ENCODE measurements around the gene ATF7.

The ATF7 gene

GRCh38 chr12:53523131-53523530, 103.1 kb downstream of the ATF7 start:
- no peak overlapping the region for H3K4me3 ChIP-seq (ENCODE audit: low read depth, low read length)
- TF ChIP-seq, protein P1, sequence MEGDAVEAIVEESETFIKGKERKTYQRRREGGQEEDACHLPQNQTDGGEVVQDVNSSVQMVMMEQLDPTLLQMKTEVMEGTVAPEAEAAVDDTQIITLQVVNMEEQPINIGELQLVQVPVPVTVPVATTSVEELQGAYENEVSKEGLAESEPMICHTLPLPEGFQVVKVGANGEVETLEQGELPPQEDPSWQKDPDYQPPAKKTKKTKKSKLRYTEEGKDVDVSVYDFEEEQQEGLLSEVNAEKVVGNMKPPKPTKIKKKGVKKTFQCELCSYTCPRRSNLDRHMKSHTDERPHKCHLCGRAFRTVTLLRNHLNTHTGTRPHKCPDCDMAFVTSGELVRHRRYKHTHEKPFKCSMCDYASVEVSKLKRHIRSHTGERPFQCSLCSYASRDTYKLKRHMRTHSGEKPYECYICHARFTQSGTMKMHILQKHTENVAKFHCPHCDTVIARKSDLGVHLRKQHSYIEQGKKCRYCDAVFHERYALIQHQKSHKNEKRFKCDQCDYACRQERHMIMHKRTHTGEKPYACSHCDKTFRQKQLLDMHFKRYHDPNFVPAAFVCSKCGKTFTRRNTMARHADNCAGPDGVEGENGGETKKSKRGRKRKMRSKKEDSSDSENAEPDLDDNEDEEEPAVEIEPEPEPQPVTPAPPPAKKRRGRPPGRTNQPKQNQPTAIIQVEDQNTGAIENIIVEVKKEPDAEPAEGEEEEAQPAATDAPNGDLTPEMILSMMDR (IDR thresholded peaks at IDR 0.05; ENCODE audit: low read depth, low read length) = no peak

DNA sequence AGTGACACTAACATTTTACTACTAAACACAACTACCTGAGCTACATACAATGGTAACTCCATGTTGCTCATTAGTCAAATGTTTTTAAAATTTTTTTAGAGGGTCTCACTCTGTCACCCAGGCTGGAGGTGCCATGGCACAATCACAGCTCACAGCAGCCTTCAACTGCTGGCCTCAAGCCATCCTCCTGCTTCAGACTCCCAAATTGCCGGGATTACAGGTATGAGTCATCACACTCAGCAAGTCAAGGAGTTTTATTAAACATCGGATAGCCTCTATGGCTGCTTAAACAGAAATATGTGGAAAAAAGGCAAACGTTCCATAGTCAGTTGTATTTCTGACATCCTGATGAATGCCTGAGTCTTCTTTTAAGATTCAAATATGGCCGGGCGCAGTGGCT, 107.8 kb downstream of the ATF7 start:
- no peak overlapping the region for H3K4me3 ChIP-seq (ENCODE audit: low read depth, low read length)
- TF ChIP-seq, protein P1 (IDR thresholded peaks at IDR 0.05; ENCODE audit: low read depth, low read length) = no peak

DNA sequence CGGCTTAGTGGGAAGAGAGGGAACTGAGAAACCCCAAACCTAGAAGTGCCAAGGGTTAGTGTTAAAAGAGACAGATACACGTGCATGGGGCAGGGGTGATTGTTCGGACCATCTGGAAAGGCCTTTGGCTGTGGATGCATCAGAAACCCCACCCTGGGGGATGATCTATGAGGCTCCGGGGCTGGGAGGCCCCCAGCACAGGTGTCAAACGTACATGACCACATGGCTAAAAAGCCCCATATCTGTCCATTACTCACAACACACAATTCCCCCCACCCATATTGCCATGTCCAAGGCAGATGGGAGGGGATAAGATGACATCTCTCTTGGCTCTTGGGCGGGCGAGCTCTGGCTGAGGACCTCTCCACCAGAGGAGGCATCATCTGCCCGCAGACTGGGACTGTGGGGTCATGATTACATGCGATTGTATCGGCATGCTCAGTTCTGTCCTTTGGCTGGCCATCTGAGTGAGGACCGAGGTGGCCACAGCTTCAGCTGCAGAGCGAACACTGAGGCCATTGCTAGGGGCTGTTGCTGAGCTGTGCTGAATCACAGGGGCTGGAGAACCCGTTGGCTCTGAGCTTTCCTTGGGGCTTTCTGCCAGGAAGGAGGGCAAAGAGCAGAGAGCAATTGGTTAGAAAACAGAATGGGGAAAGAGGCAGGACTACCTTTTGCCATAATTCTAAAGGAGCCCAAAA, 109.3 kb downstream of the ATF7 start:
- H3K4me3 ChIP-seq (ENCODE audit: low read depth, low read length) = no peak overlapping the region
- TF ChIP-seq, protein P1 (IDR thresholded peaks at IDR 0.05; ENCODE audit: low read depth, low read length) = no peak

DNA sequence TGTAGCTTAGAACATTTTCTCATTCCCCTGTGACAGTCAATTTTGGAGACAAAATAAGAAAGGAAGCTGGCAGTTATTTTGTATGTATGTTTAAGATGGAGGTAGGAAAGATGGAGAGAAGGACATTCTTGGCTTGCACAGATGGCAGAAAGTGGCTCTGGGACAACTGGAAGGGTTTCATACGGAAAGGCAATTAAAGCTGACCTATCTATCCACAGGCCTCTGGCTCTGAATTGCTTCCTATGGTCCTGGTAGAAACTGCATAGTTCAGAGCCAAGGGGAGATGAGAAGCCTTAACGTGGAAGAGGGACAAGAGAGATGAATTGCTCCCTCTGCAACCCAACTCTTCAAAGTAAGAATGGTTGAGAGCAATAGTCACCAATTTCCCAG, 110.9 kb downstream of the ATF7 start:
- TF ChIP-seq, protein P1 (IDR thresholded peaks at IDR 0.05; ENCODE audit: low read depth, low read length) = no peak
- no peak overlapping the region for H3K4me3 ChIP-seq (ENCODE audit: low read depth, low read length)

- TF ChIP-seq, protein P1 (IDR thresholded peaks at IDR 0.05; ENCODE audit: low read depth, low read length) = no peak
These were observed 111.4 kb downstream of the ATF7 start for GRCh38 chr12:53514628-53515290.

DNA sequence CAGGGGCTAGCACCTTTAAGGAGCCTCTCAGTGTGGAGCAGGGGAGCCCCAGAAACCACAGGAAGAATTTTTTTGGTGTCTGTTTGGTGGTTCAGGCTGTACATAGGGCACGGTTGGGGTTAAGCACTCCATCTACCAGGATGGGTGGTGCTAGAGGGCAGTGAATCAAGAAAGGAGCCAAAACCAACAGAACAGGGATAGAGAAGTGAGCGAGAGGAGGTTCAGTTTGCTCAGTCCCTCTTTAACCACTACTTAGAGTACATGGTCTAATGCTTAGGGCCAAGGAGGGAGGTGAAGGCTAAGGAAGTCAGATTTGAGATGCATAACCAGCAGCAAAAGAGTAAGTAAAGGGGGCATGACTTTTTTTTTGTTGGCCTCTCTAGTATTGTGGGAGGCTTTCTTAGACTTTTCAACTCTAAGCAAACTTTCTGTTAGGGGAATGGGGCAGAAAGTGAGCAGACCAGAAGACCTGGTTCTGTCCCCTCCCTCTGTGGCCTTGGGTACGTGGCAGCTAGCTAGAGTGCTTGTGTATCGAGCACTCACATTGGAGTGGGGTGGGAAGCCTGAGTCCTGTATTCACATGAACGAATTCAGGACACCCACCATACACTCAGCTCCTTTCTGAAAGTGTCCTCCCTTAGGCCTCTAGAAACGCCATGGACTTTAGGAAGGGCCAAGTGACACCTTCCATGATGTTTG, 112.3 kb downstream of the ATF7 start:
- H3K4me3 ChIP-seq (ENCODE audit: low read depth, low read length) = no peak overlapping the region
- TF ChIP-seq, protein P1 (IDR thresholded peaks at IDR 0.05; ENCODE audit: low read depth, low read length) = no peak

More at GRCh38 chr12:53514628-53515290, 111.4 kb downstream of the ATF7 start:
- no peak overlapping the region for H3K4me3 ChIP-seq (ENCODE audit: low read depth, low read length)

Measured in WI38 (cell line).